Measurements from ENCODE around the gene KLHL24.
"Not testable (repeated sequence)": the region's sequence is repeated elsewhere in the genome, so short reads cannot be mapped to it uniquely, and the experiment has no call there.

Gene KLHL24

GRCh38 chr3:183636221-183637105 is 1.0 kb downstream of the KLHL24 start:
- DNase-seq (ENCODE audit: low read depth), result peak; percentile 90

GRCh38 chr3:183637106-183637486 is 1.7 kb downstream of the KLHL24 start:
- no peak for DNase-seq (ENCODE audit: low read depth)

- DNase-seq (ENCODE audit: low read depth), result not testable (repeated sequence)
Observed at GRCh38 chr3:183637633-183638032, 2.2 kb downstream of the KLHL24 start.

GRCh38 chr3:183638101-183638852 is 2.9 kb downstream of the KLHL24 start:
- no peak for DNase-seq (ENCODE audit: low read depth)

GRCh38 chr3:183640635-183641034 is 5.2 kb downstream of the KLHL24 start:
- DNase-seq (ENCODE audit: low read depth), result not testable (repeated sequence)

- no peak for DNase-seq (ENCODE audit: low read depth)
Observed at GRCh38 chr3:183641882-183642281, 6.5 kb downstream of the KLHL24 start.

GRCh38 chr3:183644244-183644643 is 8.8 kb downstream of the KLHL24 start:
- DNase-seq (ENCODE audit: low read depth), result no peak

GRCh38 chr3:183645254-183645653 is 9.8 kb downstream of the KLHL24 start:
- no peak for DNase-seq (ENCODE audit: low read depth)

- no peak for DNase-seq (ENCODE audit: low read depth)
Observed at GRCh38 chr3:183650554-183650953, 15.1 kb downstream of the KLHL24 start.

- DNase-seq (ENCODE audit: low read depth), result no peak
Observed at GRCh38 chr3:183653209-183654064, 18.0 kb downstream of the KLHL24 start.

GRCh38 chr3:183654727-183655126 is 19.3 kb downstream of the KLHL24 start:
- no peak for DNase-seq (ENCODE audit: low read depth)

- no peak for DNase-seq (ENCODE audit: low read depth)
Observed at GRCh38 chr3:183662099-183662498, 26.7 kb downstream of the KLHL24 start.

GRCh38 chr3:183664913-183665381 is 29.5 kb downstream of the KLHL24 start:
- DNase-seq (ENCODE audit: low read depth), result no peak

- no peak for DNase-seq (ENCODE audit: low read depth)
Observed at GRCh38 chr3:183680061-183680460, 44.6 kb downstream of the KLHL24 start.

GRCh38 chr3:183687705-183688104 is 52.3 kb downstream of the KLHL24 start:
- DNase-seq (ENCODE audit: low read depth), result no peak

- DNase-seq (ENCODE audit: low read depth), result no peak
Observed at GRCh38 chr3:183688874-183689273, 53.5 kb downstream of the KLHL24 start.

GRCh38 chr3:183689621-183690020 is 54.2 kb downstream of the KLHL24 start:
- DNase-seq (ENCODE audit: low read depth), result not testable (repeated sequence)

GRCh38 chr3:183690402-183690995 is 55.1 kb downstream of the KLHL24 start:
- DNase-seq (ENCODE audit: low read depth), result no peak

- DNase-seq (ENCODE audit: low read depth), result no peak
Observed at GRCh38 chr3:183692436-183692835, 57.0 kb downstream of the KLHL24 start.

GRCh38 chr3:183695569-183696364 is 60.3 kb downstream of the KLHL24 start:
- DNase-seq (ENCODE audit: low read depth), result no peak

GRCh38 chr3:183697123-183697609 is 61.7 kb downstream of the KLHL24 start:
- no peak for DNase-seq (ENCODE audit: low read depth)

Measured in activated T-cell treated with anti-CD3 and anti-CD28 coated beads for 48 hours (primary cell).